Heart left ventricle (tissue), 16 donors: Measurements from ENCODE around the gene NAIF1. TPM values are rescaled to one million over a fixed set of nuclear protein-coding genes. Genes with fewer than 3 reads are reported as not detected.

Source experiments
- ATAC-seq, 4 donors: fragments of 200-7000 bp; cut with Tn5 transposase; one replicate each; pipeline ENCODE4 v1.9.1; 2020 to 2022; ENCODE audit warnings: moderate library complexity in 4 of 4, mild to moderate bottlenecking in 3 of 4, moderate number of reproducible peaks in 1 of 4
- DNase-seq, 5 donors: peaks; one replicate each; pipeline ENCODE4 v3.0.0-alpha.2; 2020
- H3K27ac ChIP-seq, 12 donors: fragments of 200-600 bp; sonication (generic) in 4 of 12; one replicate each; pipeline versions ENCODE4 v1.5.0 to v1.8.0; 2016 to 2022; ENCODE audit warnings: mild to moderate bottlenecking in 2 of 12
- H3K27me3 ChIP-seq, 9 donors: fragments of 200-600 bp; sonication (generic) in 2 of 9; one replicate each; pipeline versions ENCODE4 v1.5.1 to v1.8.0; 2016 to 2022; ENCODE audit warnings: mild to moderate bottlenecking in 3 of 9
- H3K36me3 ChIP-seq, 9 donors: fragments of 200-600 bp; sonication (generic) in 2 of 9; one replicate each; pipeline versions ENCODE4 v1.5.0 to v1.8.0; 2018 to 2022; ENCODE audit warnings: mild to moderate bottlenecking in 2 of 9
- H3K4me1 ChIP-seq, 12 donors: fragments of 200-600 bp; sonication (generic) in 4 of 12; one replicate each; pipeline versions ENCODE4 v1.5.0 to v1.8.0; 2016 to 2022; ENCODE audit warnings: mild to moderate bottlenecking in 3 of 12
- H3K4me3 ChIP-seq, 12 donors: fragments of 200-600 bp; sonication (generic) in 4 of 12; one replicate each; pipeline versions ENCODE4 v1.5.0 to v1.8.0; 2017 to 2022; ENCODE audit warnings: mild to moderate bottlenecking in 9 of 12, moderate library complexity in 4 of 12
- H3K9me3 ChIP-seq, 12 donors: fragments of 200-600 bp; sonication (generic) in 4 of 12; one replicate each; pipeline versions ENCODE4 v1.5.0 to v1.8.0; 2016 to 2022; ENCODE audit warnings: mild to moderate bottlenecking in 1 of 12
- POLR2A ChIP-seq, 2 donors: fragments of 450-650 bp; IDR thresholded peaks; one replicate each; pipeline ENCODE4 v1.6.1; 2017; ENCODE audit warnings: antibody characterized with exemption in 2 of 2, mild to moderate bottlenecking in 2 of 2, moderate library complexity in 2 of 2
- WGBS, 4 donors: extraction: QIAGEN DNeasy Blood & Tissue Kit in 2 of 4; methylation state at CpG; one replicate each; pipeline versions ENCODE4 v1.1.5 to v1.1.7; 2013 to 2018; 5-methylcytosine and 5-hydroxymethylcytosine counted together
- intact Hi-C, 10 donors: fragments of 100-400 bp; cut with DNase I; formaldehyde crosslinking; loops; one replicate each; pipeline versions ENCODE4 v1.11.1 to v1.14.2; 2022
- polyA plus RNA-seq, 2 donors: library from polyadenylated mRNA; stranded (reverse); fragments of 200-250 nt; gene quantifications; one replicate each; pipeline ENCODE4 v1.2.3, GENCODE V29; 2013
- total RNA-seq, 9 donors: library from RNA; depleted of rRNA in 2 of 9; stranded (reverse); fragments of >200 nt in 2 of 9; fragmentation: NEBNext Ultra II Directional in 3 of 9; extraction: Animal tissue kit (Norgen Biotek cat#: 25700) in 3 of 9; gene quantifications; one replicate each; pipeline versions ENCODE4 v1.1.0 to v1.2.4, GENCODE V29; 2016 to 2023
- TF ChIP-seq, protein P1 (sequence below), 12 donors: fragments of 200-600 bp; sonication (generic) in 4 of 12; IDR thresholded peaks; one replicate each; pipeline versions ENCODE4 v1.5.0 to v1.8.0; 2018 to 2022; ENCODE audit warnings: antibody characterized with exemption in 12 of 12, mild to moderate bottlenecking in 5 of 12
- donor health status: ischemic (EF 13 %, LVEDD 7.1; RV severe dilation, severe dysfunction).
- donor health status: healthy with polysubstance abuse.
- donor health status: DM: no; HTN: yes; CAD: no.
- donor health status: DM: no; HTN: no; CAD: no.
- donor health status: ischemic (EF 25% LVEDD 6.9; RV normal size, moderate dysfunction).
- donor health status: ischemic (EF 25% LVEDD 5.7; RV mildly dilated, moderate dysfunction).
- donor health status: healthy.
- donor health status: DM: yes; HTN: yes; CAD: no.
- donor health status: ischemic (EF 35%, LVEDD 5.7; RV mildly dilated, moderate dysfunction).
- donor health status: nonischemic (EF 11% LVEDD 7.7; RV severe dilation, severe dysfunction).
- donor health status: DM: yes; HTN: yes; CAD: no.
- donor health status: PGD.
- donor health status: ischemic (EF 29% LVEDD 5.4; RV normal size, mild dysfunction).
- donor health status: nonischemic (EF 23%, LVEDD 6.1; RV moderate dilation, normal function).

NAIF1 gene
- total and polyA plus RNA-seq, 11 donors: 3.5 to 8.9 (median 6.5) TPM

DNA sequence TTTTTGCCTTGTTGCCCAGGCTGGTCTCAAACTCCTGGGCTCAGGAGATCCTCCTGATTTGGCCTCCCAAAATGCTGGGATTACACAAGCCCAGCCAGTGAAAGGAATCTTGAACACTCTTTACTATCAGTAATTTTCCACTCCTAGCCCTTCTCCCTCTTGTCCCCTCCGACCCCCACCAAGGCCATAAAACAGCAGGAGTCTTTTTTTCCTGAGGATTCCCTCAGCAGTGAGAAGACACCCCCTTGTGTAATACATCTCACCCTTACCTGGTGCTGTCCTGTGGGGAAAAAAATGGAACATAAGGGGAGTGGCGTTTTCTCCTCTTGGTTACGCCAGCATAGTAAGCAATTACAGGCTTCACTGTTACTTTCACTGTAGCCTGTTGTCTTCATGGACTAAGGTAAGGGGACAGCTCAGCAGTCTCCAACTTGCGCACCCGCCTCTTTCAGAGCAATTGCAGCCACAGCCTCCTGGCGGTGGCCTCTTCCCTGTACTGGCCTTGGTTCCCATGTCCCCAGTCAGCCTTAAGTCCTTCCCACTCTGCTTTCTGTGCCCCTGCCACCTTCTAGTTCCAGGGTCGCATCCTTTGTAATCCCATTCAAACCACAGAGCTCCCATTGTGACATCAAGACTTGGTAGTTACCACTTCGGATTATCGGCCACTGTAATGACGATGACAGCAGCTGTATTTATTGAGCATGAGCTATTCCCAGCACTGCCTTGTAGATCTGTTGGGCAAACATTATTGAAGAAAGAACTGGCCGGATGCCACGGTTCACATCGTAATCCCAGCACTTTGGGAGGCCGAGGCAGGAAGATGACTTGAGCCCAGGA lies 10.0 kb downstream of the NAIF1 start:
- DNase-seq: no peak
- intact Hi-C loops: no loop called here
- H3K27ac ChIP-seq: peak overlapping the region in 1 of 12 donors; percentile 64

DNA sequence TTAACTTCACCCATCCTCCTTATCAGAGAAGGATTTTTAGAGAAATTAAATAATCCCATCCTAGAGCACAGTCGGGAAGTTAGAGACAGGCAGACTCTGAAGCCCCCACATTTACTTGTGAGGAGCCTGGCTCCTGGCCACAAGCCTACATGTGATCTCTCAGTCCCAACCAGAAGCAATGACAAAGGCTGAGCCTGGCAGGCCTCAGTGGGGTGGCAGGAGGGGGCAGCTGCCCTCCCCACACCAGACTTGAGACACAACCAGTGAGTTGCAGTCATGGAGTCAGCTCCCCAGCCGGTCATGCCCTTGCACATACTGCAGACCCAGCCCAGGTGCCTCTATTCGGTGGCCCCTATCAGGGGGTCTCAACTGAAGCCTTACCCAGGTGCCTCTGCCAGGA lies 11.0 kb downstream of the NAIF1 start:
- H3K9me3 ChIP-seq: no peaks in the 10 kb centered on the region
- H3K4me1 ChIP-seq: peaks cover 0 to 44% (median 13%) of the 10 kb centered on the region in 12 donors
- no peaks in the 10 kb centered on the region for H3K27me3 ChIP-seq
- intact Hi-C loops: no loop called here
- WGBS, 4 donors: 54 to 78% (median 73%) methylated on average over 3 of the region's 3 CpGs
- no peak for TF ChIP-seq POLR2A (IDR thresholded peaks at IDR 0.05)
- H3K36me3 ChIP-seq: peaks cover 0 to 4% (median 0%) of the 10 kb centered on the region in 9 donors
- DNase-seq: no peak
- no peak overlapping the region for H3K4me3 ChIP-seq
- no peak for ATAC-seq
- H3K27ac ChIP-seq: peak overlapping the region in 10 of 12 donors; percentile 13 to 79 (median 36)

More for the DNA sequence above, 10.0 kb downstream of the NAIF1 start:
- TF ChIP-seq, protein P1, sequence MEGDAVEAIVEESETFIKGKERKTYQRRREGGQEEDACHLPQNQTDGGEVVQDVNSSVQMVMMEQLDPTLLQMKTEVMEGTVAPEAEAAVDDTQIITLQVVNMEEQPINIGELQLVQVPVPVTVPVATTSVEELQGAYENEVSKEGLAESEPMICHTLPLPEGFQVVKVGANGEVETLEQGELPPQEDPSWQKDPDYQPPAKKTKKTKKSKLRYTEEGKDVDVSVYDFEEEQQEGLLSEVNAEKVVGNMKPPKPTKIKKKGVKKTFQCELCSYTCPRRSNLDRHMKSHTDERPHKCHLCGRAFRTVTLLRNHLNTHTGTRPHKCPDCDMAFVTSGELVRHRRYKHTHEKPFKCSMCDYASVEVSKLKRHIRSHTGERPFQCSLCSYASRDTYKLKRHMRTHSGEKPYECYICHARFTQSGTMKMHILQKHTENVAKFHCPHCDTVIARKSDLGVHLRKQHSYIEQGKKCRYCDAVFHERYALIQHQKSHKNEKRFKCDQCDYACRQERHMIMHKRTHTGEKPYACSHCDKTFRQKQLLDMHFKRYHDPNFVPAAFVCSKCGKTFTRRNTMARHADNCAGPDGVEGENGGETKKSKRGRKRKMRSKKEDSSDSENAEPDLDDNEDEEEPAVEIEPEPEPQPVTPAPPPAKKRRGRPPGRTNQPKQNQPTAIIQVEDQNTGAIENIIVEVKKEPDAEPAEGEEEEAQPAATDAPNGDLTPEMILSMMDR (IDR thresholded peaks at IDR 0.05): no peak
- no peak for TF ChIP-seq POLR2A (IDR thresholded peaks at IDR 0.05)
- 90 to 94% (median 91%) methylated on average over 14 of the region's 14 CpGs for WGBS, 4 donors
- no peak overlapping the region for H3K4me3 ChIP-seq
- no peaks in the 10 kb centered on the region for H3K9me3 ChIP-seq
- H3K27me3 ChIP-seq: no peaks in the 10 kb centered on the region
- H3K4me1 ChIP-seq: peaks cover 0 to 54% (median 21%) of the 10 kb centered on the region in 12 donors
- peaks cover 0 to 10% (median 4%) of the 10 kb centered on the region in 9 donors for H3K36me3 ChIP-seq
- ATAC-seq: no peak

DNA sequence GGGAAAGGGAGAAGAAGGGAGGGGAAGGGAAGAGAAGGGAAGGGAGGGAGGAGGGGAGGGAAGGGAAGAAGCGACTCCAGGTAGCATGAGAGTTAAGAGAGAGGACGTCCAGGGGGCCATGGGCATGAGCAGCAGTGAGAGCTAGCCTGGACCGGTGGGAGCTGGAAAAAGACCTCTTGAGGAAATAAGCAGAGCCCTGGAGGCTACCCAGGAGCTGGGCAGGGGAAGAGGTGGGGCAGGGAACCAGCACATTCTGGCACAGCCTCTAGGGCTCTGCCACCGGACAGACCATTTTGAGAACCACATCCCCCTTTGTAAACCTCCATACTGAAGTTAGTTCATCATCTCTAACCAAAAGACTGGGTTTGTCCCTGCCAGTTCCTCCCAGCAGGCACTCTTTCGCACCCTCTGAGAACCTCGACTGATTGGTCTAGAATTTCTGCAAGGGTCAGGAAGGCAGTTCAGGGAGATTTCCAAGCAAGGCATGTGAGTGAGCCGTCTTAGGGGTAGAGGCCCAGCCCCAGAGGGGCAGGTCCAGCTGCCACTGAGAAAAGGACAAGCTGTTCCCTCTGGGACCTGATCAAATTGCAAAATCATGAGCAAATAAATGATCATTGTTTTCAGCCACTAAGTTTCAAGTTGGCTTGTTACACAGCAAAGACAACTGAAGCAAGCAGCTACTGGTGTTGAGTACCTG lies 11.6 kb downstream of the NAIF1 start:
- ATAC-seq: peak; percentile 42 to 86 (median 56)
- DNase-seq: peak in 2 of 5 donors; percentile 41 to 51
- TF ChIP-seq, protein P1 (IDR thresholded peaks at IDR 0.05): no peak
- no peak for TF ChIP-seq POLR2A (IDR thresholded peaks at IDR 0.05)
- H3K4me1 ChIP-seq: peaks cover 0 to 38% (median 12%) of the 10 kb centered on the region in 12 donors
- H3K4me3 ChIP-seq: no peak overlapping the region
- no peaks in the 10 kb centered on the region for H3K36me3 ChIP-seq
- no peaks in the 10 kb centered on the region for H3K27me3 ChIP-seq
- H3K27ac ChIP-seq: peak overlapping the region in 9 of 12 donors; percentile 11 to 79 (median 43)
- H3K9me3 ChIP-seq: no peaks in the 10 kb centered on the region
- WGBS, 4 donors: 51 to 57% (median 52%) methylated on average over 7 of the region's 7 CpGs
- intact Hi-C loops: no loop called here

DNA sequence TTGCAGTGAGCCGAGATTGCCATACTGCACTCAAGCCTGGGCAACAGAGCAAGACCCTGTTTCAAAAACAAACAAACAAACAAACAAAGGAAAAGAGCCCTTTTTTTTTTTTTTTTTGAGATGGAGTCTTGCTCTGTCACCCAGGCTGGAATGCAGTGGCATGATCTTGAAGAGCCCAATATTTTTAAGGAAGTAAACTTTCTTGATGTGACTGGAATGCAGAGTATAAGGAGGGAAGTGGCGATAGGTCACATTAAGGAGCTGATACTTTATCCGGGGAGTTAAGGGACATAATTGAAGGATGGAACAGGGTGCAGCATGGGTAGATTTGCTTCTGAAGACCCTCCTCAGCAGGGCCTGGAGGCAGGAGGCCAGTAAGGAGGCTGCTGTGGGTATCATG lies 13.0 kb downstream of the NAIF1 start:
- ATAC-seq (peak in 2 of 4 donors; percentile 9 to 32), DNase-seq (no peak)
- intact Hi-C loops: no loop called here
- TF ChIP-seq, protein P1 (IDR thresholded peaks at IDR 0.05): no peak
- TF ChIP-seq POLR2A (IDR thresholded peaks at IDR 0.05): no peak
- H3K4me1 ChIP-seq: peaks cover 0 to 36% (median 12%) of the 10 kb centered on the region in 12 donors
- peak overlapping the region in 3 of 12 donors; percentile 30 to 83 (median 38) for H3K27ac ChIP-seq
- H3K4me3 ChIP-seq: no peak overlapping the region
- H3K27me3 ChIP-seq: no peaks in the 10 kb centered on the region
- no peaks in the 10 kb centered on the region for H3K36me3 ChIP-seq
- H3K9me3 ChIP-seq: no peaks in the 10 kb centered on the region
- 76 to 83% (median 80%) methylated on average over 3 of the region's 3 CpGs for whole genome bisulfite sequencing, 4 donors
